HEK293 (cell line): ENCODE results near the gene NEK10.

ENCODE experiments used
- CTCF ChIA-PET: fragments of 350-600 bp; formaldehyde crosslinking; extraction: SDS; loops from one replicate; lab custom pipeline; 2021; ENCODE audit warnings: antibody characterized with exemption; lab: Yijun Ruan, JAX
- POLR2A ChIA-PET: fragments of 300-600 bp; formaldehyde crosslinking; extraction: SDS; loops from one replicate; lab custom pipeline; 2020; ENCODE audit warnings: antibody characterized with exemption, inconsistent platforms; lab: Yijun Ruan, JAX
- H3K27ac ChIP-seq: fragments of 200-500 bp; sonication (Bioruptor generic); 2 replicates; pipeline ENCODE4 v1.5.1; 2014; ENCODE audit warnings: low read depth, low read length, control low read depth, inconsistent platforms; ENCODE audit errors: extremely low read depth
- H3K36me3 ChIP-seq, 2 experiments: fragments of 200-500 bp in 1 of 2; sonication (Bioruptor generic) in 1 of 2; 1 replicate in 1 of 2; 2 replicates in 1 of 2; pipeline ENCODE4 v1.5.1; 2014 to 2017; ENCODE audit warnings: inconsistent platforms in 2 of 2, low read length in 2 of 2; ENCODE audit not compliant: control insufficient read depth in 2 of 2, insufficient read depth in 1 of 2
- H3K4me1 ChIP-seq: fragments of 200-500 bp; sonication (Bioruptor generic); 2 replicates; pipeline ENCODE4 v1.5.1; 2014; ENCODE audit warnings: mild to moderate bottlenecking, low read length, inconsistent platforms; ENCODE audit not compliant: control insufficient read depth, insufficient read depth
- H3K4me3 ChIP-seq: 2 replicates; pipeline ENCODE4 v1.5.1; 2011; ENCODE audit warnings: low read depth, mild to moderate bottlenecking, control low read depth, low read length, moderate library complexity
- H3K9me3 ChIP-seq: fragments of 200-500 bp; sonication (Bioruptor generic); 2 replicates; pipeline ENCODE4 v1.5.1; 2014; ENCODE audit warnings: low read depth, low read length, inconsistent platforms; ENCODE audit not compliant: control insufficient read depth, insufficient read depth
- BCL11B ChIP-seq: fragments of 450-650 bp; formaldehyde crosslinking; IDR thresholded peaks from 2 replicates; pipeline ENCODE4 v1.5.1; 2016; ENCODE audit warnings: low read depth, missing biosample characterization, missing genetic modification characterization
- KLF9 ChIP-seq: fragments of 450-650 bp; formaldehyde crosslinking; IDR thresholded peaks from 2 replicates; pipeline ENCODE4 v1.5.1; 2016; ENCODE audit warnings: missing biosample characterization, missing genetic modification characterization, low read depth
- MEIS1 ChIP-seq: sonication (generic); formaldehyde crosslinking; IDR thresholded peaks from 2 replicates; pipeline ENCODE4 v1.8.1; 2022; ENCODE audit warnings: missing genetic modification reagents, mild to moderate bottlenecking, borderline replicate concordance
- SP2 ChIP-seq: fragments of 450-650 bp; formaldehyde crosslinking; IDR thresholded peaks from 2 replicates; pipeline ENCODE4 v1.5.1; 2016; ENCODE audit warnings: missing biosample characterization, missing genetic modification characterization
- YY1 ChIP-seq: fragments of 450-650 bp; formaldehyde crosslinking; IDR thresholded peaks from 2 replicates; pipeline ENCODE4 v1.5.1; 2018; ENCODE audit warnings: missing biosample characterization, missing genetic modification characterization
- ZBTB48 ChIP-seq: fragments of 450-650 bp; formaldehyde crosslinking; IDR thresholded peaks from 2 replicates; pipeline ENCODE4 v1.5.1; 2016; ENCODE audit warnings: missing biosample characterization, missing genetic modification characterization
- ZFP3 ChIP-seq: fragments of 450-650 bp; formaldehyde crosslinking; IDR thresholded peaks from 2 replicates; pipeline ENCODE4 v1.5.1; 2016; ENCODE audit warnings: low read depth, missing biosample characterization, missing genetic modification characterization
- ZFP41 ChIP-seq: fragments of 450-650 bp; formaldehyde crosslinking; IDR thresholded peaks from 2 replicates; pipeline ENCODE4 v1.5.1; 2016; ENCODE audit warnings: missing biosample characterization, missing genetic modification characterization, borderline replicate concordance
- ZNF239 ChIP-seq: fragments of 450-650 bp; formaldehyde crosslinking; IDR thresholded peaks from 2 replicates; pipeline ENCODE4 v1.5.1; 2016; ENCODE audit warnings: missing biosample characterization, missing genetic modification characterization
- ZNF274 ChIP-seq, 2 experiments: fragments of 200-500 bp in 1 of 2; fragments of 450-650 bp in 1 of 2; sonication (Bioruptor generic) in 1 of 2; formaldehyde crosslinking in 1 of 2; IDR thresholded peaks; 2 replicates each; pipeline versions ENCODE4 v1.5.1 to v1.6.1; 2014 to 2016; ENCODE audit warnings: borderline replicate concordance in 1 of 2, inconsistent platforms in 1 of 2, low read length in 1 of 2, missing biosample characterization in 1 of 2, missing genetic modification characterization in 1 of 2
- ZNF302 ChIP-seq: fragments of 450-650 bp; formaldehyde crosslinking; IDR thresholded peaks from 2 replicates; pipeline ENCODE4 v1.5.1; 2016; ENCODE audit warnings: missing biosample characterization, missing genetic modification characterization, low read depth
- ZNF37A ChIP-seq: fragments of 450-650 bp; IDR thresholded peaks from 2 replicates; pipeline ENCODE4 v1.5.1; 2018; ENCODE audit warnings: missing biosample characterization, missing genetic modification characterization
- ZNF394 ChIP-seq: fragments of 450-650 bp; formaldehyde crosslinking; IDR thresholded peaks from 2 replicates; pipeline ENCODE4 v1.5.1; 2016; ENCODE audit warnings: missing biosample characterization, missing genetic modification characterization, mild to moderate bottlenecking, moderate library complexity, borderline replicate concordance
- ZNF473 ChIP-seq: fragments of 450-650 bp; formaldehyde crosslinking; IDR thresholded peaks from 2 replicates; pipeline ENCODE4 v1.5.1; 2017; ENCODE audit warnings: missing biosample characterization, missing genetic modification characterization
- ZNF558 ChIP-seq: fragments of 450-650 bp; formaldehyde crosslinking; IDR thresholded peaks from 2 replicates; pipeline ENCODE4 v1.5.1; 2016; ENCODE audit warnings: missing biosample characterization, missing genetic modification characterization
- ZNF670 ChIP-seq: fragments of 450-650 bp; formaldehyde crosslinking; IDR thresholded peaks from 2 replicates; pipeline ENCODE4 v1.5.1; 2016; ENCODE audit warnings: missing biosample characterization, missing genetic modification characterization, low read depth
- TF ChIP-seq, protein P1 (sequence below): fragments of 450-650 bp; formaldehyde crosslinking; optimal IDR thresholded peaks from 2 replicates; pipeline ENCODE3; 2016; ENCODE audit warnings: missing biosample characterization, mild to moderate bottlenecking, missing genetic modification characterization
- TF ChIP-seq, protein P2 (sequence below): fragments of 450-650 bp; formaldehyde crosslinking; IDR thresholded peaks from 2 replicates; pipeline ENCODE4 v1.5.1; 2016; ENCODE audit warnings: missing biosample characterization, missing genetic modification characterization
- TF ChIP-seq, protein P3 (sequence below): fragments of 450-650 bp; formaldehyde crosslinking; conservative IDR thresholded peaks from 2 replicates; pipeline ENCODE4 v1.5.1; 2016; ENCODE audit warnings: low read depth, missing biosample characterization, missing genetic modification characterization
- TF ChIP-seq, protein P4 (sequence below): fragments of 450-650 bp; formaldehyde crosslinking; IDR thresholded peaks from 2 replicates; pipeline ENCODE4 v1.5.1; 2016; ENCODE audit warnings: missing biosample characterization, missing genetic modification characterization

Gene NEK10

DNA sequence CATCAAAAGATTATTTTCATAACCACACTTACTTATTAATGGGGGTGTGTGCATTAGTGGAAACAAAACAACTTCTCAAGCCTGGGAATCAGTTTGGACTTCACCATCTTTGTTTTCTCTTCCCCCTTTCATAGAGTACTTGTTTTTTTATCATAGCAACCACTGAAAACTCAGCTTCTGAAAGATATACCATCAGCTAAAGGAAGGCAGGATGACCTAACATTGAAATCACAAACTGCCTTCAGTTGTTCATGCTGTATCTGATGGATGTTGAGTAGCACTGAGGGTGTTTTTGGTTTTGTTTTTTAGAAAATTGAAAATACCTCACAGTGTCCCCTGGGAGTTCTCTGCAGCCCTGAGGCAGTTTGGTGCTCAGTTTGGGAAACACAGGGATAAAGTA is 46.5 kb downstream of the NEK10 start:
- POLR2A ChIA-PET: no interaction called here
- no peak overlapping the region for H3K4me3 ChIP-seq
- no peaks in the 10 kb centered on the region for H3K4me1 ChIP-seq
- no peaks in the 10 kb centered on the region for H3K36me3 ChIP-seq
- TF ChIP-seq ZNF558 (tag by site-specific recombination) (no peak), MEIS1 (CRISPR knock-in tag) (no peak), ZFP3 (tag by site-specific recombination) (no peak), YY1 (no peak), ZNF670 (tag by site-specific recombination) (no peak), SP2 (no peak), ZBTB48 (tag by site-specific recombination) (no peak), ZNF394 (no peak), BCL11B (tag by site-specific recombination) (no peak), ZNF239 (tag by site-specific recombination) (no peak), ZNF473 (no peak), ZNF37A (tag by site-specific recombination) (no peak), KLF9 (tag by site-specific recombination) (no peak), ZNF302 (tag by site-specific recombination) (no peak), ZNF274 (IDR thresholded peaks at IDR 0.05; ENCODE audit: low read length) (no peak), ZNF274 (tag by site-specific recombination; IDR thresholded peaks at IDR 0.05; ENCODE audit: borderline replicate concordance) (no peak), ZFP41 (no peak)
- TF ChIP-seq, protein P1, sequence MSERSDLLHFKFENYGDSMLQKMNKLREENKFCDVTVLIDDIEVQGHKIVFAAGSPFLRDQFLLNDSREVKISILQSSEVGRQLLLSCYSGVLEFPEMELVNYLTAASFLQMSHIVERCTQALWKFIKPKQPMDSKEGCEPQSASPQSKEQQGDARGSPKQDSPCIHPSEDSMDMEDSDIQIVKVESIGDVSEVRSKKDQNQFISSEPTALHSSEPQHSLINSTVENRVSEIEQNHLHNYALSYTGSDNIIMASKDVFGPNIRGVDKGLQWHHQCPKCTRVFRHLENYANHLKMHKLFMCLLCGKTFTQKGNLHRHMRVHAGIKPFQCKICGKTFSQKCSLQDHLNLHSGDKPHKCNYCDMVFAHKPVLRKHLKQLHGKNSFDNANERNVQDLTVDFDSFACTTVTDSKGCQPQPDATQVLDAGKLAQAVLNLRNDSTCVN (tag by site-specific recombination): no peak
- TF ChIP-seq, protein P2, sequence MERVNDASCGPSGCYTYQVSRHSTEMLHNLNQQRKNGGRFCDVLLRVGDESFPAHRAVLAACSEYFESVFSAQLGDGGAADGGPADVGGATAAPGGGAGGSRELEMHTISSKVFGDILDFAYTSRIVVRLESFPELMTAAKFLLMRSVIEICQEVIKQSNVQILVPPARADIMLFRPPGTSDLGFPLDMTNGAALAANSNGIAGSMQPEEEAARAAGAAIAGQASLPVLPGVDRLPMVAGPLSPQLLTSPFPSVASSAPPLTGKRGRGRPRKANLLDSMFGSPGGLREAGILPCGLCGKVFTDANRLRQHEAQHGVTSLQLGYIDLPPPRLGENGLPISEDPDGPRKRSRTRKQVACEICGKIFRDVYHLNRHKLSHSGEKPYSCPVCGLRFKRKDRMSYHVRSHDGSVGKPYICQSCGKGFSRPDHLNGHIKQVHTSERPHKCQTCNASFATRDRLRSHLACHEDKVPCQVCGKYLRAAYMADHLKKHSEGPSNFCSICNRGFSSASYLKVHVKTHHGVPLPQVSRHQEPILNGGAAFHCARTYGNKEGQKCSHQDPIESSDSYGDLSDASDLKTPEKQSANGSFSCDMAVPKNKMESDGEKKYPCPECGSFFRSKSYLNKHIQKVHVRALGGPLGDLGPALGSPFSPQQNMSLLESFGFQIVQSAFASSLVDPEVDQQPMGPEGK (tag by site-specific recombination): no peak
- TF ChIP-seq, protein P3, sequence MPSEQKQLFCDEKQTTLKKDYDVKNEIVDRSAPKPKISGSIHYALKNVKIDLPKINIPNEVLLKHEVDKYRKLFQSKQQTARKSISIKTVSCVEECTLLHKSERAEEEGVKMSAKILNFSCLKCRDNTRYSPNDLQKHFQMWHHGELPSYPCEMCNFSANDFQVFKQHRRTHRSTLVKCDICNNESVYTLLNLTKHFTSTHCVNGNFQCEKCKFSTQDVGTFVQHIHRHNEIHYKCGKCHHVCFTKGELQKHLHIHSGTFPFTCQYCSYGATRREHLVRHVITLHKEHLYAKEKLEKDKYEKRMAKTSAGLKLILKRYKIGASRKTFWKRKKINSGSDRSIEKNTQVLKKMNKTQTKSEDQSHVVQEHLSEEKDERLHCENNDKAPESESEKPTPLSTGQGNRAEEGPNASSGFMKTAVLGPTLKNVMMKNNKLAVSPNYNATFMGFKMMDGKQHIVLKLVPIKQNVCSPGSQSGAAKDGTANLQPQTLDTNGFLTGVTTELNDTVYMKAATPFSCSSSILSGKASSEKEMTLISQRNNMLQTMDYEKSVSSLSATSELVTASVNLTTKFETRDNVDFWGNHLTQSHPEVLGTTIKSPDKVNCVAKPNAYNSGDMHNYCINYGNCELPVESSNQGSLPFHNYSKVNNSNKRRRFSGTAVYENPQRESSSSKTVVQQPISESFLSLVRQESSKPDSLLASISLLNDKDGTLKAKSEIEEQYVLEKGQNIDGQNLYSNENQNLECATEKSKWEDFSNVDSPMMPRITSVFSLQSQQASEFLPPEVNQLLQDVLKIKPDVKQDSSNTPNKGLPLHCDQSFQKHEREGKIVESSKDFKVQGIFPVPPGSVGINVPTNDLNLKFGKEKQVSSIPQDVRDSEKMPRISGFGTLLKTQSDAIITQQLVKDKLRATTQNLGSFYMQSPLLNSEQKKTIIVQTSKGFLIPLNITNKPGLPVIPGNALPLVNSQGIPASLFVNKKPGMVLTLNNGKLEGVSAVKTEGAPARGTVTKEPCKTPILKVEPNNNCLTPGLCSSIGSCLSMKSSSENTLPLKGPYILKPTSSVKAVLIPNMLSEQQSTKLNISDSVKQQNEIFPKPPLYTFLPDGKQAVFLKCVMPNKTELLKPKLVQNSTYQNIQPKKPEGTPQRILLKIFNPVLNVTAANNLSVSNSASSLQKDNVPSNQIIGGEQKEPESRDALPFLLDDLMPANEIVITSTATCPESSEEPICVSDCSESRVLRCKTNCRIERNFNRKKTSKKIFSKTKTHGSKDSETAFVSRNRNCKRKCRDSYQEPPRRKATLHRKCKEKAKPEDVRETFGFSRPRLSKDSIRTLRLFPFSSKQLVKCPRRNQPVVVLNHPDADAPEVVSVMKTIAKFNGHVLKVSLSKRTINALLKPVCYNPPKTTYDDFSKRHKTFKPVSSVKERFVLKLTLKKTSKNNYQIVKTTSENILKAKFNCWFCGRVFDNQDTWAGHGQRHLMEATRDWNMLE: no peak
- TF ChIP-seq, protein P4, sequence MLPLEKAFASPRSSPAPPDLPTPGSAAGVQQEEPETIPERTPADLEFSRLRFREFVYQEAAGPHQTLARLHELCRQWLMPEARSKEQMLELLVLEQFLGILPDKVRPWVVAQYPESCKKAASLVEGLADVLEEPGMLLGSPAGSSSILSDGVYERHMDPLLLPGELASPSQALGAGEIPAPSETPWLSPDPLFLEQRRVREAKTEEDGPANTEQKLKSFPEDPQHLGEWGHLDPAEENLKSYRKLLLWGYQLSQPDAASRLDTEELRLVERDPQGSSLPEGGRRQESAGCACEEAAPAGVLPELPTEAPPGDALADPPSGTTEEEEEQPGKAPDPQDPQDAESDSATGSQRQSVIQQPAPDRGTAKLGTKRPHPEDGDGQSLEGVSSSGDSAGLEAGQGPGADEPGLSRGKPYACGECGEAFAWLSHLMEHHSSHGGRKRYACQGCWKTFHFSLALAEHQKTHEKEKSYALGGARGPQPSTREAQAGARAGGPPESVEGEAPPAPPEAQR: no peak
- CTCF ChIA-PET: no interaction called here
- no peaks in the 10 kb centered on the region for H3K9me3 ChIP-seq
- no peak overlapping the region for H3K27ac ChIP-seq
